Ovary (tissue), 9 donors: ENCODE data around the gene IL23R. TPM values are rescaled to one million over a fixed set of nuclear protein-coding genes. Genes with fewer than 3 reads are reported as not detected.

ENCODE experiments used
- DNase-seq, 5 donors: peaks; one replicate each; pipeline ENCODE4 v3.0.0-alpha.2; 2019 to 2020
- H3K27ac ChIP-seq, 2 donors: fragments of 200-600 bp; one replicate each; pipeline versions ENCODE4 v1.5.1 to v1.8.0; 2019 to 2022
- H3K27me3 ChIP-seq: fragments of 200-600 bp; one replicate; pipeline ENCODE4 v1.8.0; 2022
- H3K36me3 ChIP-seq: fragments of 200-600 bp; sonication (generic); one replicate; pipeline ENCODE4 v1.5.1; 2019
- H3K4me1 ChIP-seq: one replicate; pipeline ENCODE4 v1.8.1; 2013; ENCODE audit warnings: mild to moderate bottlenecking, moderate library complexity; ENCODE audit not compliant: insufficient read depth
- H3K4me3 ChIP-seq: fragments of 200-600 bp; sonication (generic); one replicate; pipeline ENCODE4 v1.5.1; 2017
- H3K9me3 ChIP-seq, 2 donors: fragments of 200-600 bp in 1 of 2; sonication (generic) in 1 of 2; one replicate each; pipeline versions ENCODE4 v1.5.1 to v1.8.1; 2013 to 2019; ENCODE audit warnings: mild to moderate bottlenecking in 1 of 2, moderate library complexity in 1 of 2
- CTCF ChIP-seq, 3 donors: fragments of 450-650 bp in 2 of 3; fragments of 200-600 bp in 1 of 3; IDR thresholded peaks; one replicate each; pipeline versions ENCODE4 v1.5.1 to v1.8.0; 2016 to 2022; ENCODE audit warnings: antibody characterized with exemption in 3 of 3, mild to moderate bottlenecking in 1 of 3
- EP300 ChIP-seq: sonication (generic); formaldehyde crosslinking; IDR thresholded peaks from one replicate; pipeline ENCODE4 v1.6.1; 2017; ENCODE audit warnings: antibody characterized with exemption
- POLR2A ChIP-seq: fragments of 450-650 bp; IDR thresholded peaks from one replicate; pipeline ENCODE4 v1.6.1; 2017; ENCODE audit warnings: antibody characterized with exemption, mild to moderate bottlenecking, moderate library complexity
- WGBS, 3 donors: extraction: QIAGEN DNeasy Blood & Tissue Kit in 1 of 3; methylation state at CpG; one replicate each; pipeline versions ENCODE4 v1.1.5 to v1.1.7; 2013 to 2017; 5-methylcytosine and 5-hydroxymethylcytosine counted together
- intact Hi-C, 4 donors: fragments of 100-400 bp; cut with DNase I; formaldehyde crosslinking; loops; one replicate each; pipeline versions ENCODE4 v1.11.0 to v1.15.1; 2022 to 2023
- polyA plus RNA-seq, 2 donors: library from polyadenylated mRNA; stranded (reverse); fragments of 200-250 nt in 1 of 2; fragments of 350-450 nt in 1 of 2; fragmentation: Illumina TruSeq in 1 of 2; extraction: RNeasy Lipid Tissue Mini Kit (QIAGEN cat#74804) in 1 of 2; gene quantifications; one replicate each; pipeline ENCODE4 v1.2.3, GENCODE V29; 2013 to 2014
- total RNA-seq, 7 donors: library from RNA; depleted of rRNA in 2 of 7; stranded (reverse); fragments of >200 nt in 2 of 7; fragmentation: NEBNext Ultra II Directional in 3 of 7; extraction: Animal tissue kit (Norgen Biotek cat#: 25700) in 3 of 7; gene quantifications; one replicate each; pipeline versions ENCODE4 v1.1.0 to v1.2.4, GENCODE V29; 2016 to 2023
- donor health status: DM: no; HTN: no; CAD: no; lungs with moderate emphysema.
- donor health status: DM: no; HTN: no; CAD: no.
- donor health status: Bipolar disorder and iron deficiency.
- donor health status: DM: yes; HTN: yes; CAD: no.
- donor health status: DM: no; HTN: no; CAD: no.
- donor health status: DM: yes; HTN: yes; CAD: no.

IL23R gene
- total and polyA plus RNA-seq, 9 donors, result 0.02 to 0.68 TPM; not detected in 7

DNA sequence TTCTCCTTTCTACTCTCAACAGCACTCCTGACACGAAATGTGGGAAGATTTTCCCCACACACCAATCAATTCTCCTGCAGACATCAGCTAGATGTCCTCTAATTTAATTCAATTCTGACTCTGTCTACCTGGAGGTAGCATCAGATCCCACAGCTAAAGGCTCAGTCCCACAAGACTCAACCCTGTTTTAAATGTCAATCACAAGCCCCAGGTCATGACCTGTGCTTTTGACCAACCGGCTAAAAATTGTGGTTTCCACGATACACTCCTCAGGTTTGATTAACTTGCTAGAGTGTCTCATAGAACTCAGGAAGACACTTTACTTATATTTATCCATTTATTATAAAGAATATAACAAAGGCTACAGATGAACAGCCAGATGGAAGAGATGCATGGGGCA is 27.4 kb downstream of the IL23R start:
- no peaks in the 10 kb centered on the region for H3K4me1 ChIP-seq
- H3K9me3 ChIP-seq, result no peaks in the 10 kb centered on the region
- no peak overlapping the region for H3K4me3 ChIP-seq
- no peaks in the 10 kb centered on the region for H3K36me3 ChIP-seq
- no peak for DNase-seq
- intact Hi-C loops, result no loop called here
- no peaks in the 10 kb centered on the region for H3K27me3 ChIP-seq
- no peak overlapping the region for H3K27ac ChIP-seq
- 54 to 58% (median 54%) methylated on average over 3 of the region's 3 CpGs for WGBS, 3 donors
- TF ChIP-seq POLR2A (no peak), CTCF (IDR thresholded peaks at IDR 0.05) (no peak), EP300 (no peak)

DNA sequence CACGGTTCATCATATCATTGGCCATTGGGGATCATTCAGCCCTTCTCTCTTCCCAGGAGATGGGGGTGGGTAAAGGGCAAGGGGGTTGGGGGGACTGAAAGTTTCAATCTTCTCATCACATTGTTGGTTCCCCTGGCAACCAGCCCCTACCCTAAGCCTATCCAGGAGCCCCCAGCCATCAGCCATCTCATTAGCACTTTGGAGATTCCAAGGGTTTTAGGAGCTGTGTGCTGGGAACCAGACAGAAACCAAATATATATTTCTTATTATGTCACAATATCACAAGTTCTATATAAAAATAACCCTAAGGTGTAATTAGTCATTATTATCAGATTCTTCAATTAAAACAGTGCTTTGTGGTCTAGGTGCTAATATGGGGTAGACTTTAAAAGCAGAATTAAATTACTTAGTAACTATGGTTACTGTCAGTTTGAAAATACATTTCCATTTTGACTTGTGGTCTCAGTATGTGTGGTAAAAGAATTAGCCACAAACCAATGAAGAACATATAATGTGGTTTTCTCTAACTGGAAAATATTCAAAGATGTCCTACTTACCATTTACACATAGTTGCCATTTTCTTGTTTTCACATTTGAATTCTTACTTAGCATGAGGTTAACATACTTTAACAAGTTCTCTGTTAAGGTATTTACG is 28.1 kb downstream of the IL23R start:
- TF ChIP-seq EP300 (no peak), CTCF (IDR thresholded peaks at IDR 0.05) (no peak)
- intact Hi-C loops, result no loop called here

GRCh38 chr1:67200755-67201154 is 34.5 kb downstream of the IL23R start:
- no peak overlapping the region for H3K4me3 ChIP-seq
- no peaks in the 10 kb centered on the region for H3K27me3 ChIP-seq
- WGBS, 3 donors, result 87 to 93% (median 87%) methylated on average over 3 of the region's 3 CpGs
- no peak for DNase-seq
- no peak overlapping the region for H3K27ac ChIP-seq
- TF ChIP-seq EP300 (no peak), CTCF (IDR thresholded peaks at IDR 0.05) (no peak), POLR2A (no peak)
- no peaks in the 10 kb centered on the region for H3K4me1 ChIP-seq
- no peaks in the 10 kb centered on the region for H3K36me3 ChIP-seq
- intact Hi-C loops, result no loop called here
- H3K9me3 ChIP-seq, result no peaks in the 10 kb centered on the region

More for the DNA sequence above, 28.1 kb downstream of the IL23R start:
- Histone ChIP-seq H3K36me3 (no peaks in the 10 kb centered on the region), H3K4me1 (no peaks in the 10 kb centered on the region), H3K27me3 (no peaks in the 10 kb centered on the region), H3K4me3 (no peak overlapping the region), H3K9me3 (no peaks in the 10 kb centered on the region), H3K27ac (no peak overlapping the region)
- WGBS, 3 donors, result 82 to 91% (median 84%) methylated on average over 2 of the region's 2 CpGs
- DNase-seq, result no peak

DNA sequence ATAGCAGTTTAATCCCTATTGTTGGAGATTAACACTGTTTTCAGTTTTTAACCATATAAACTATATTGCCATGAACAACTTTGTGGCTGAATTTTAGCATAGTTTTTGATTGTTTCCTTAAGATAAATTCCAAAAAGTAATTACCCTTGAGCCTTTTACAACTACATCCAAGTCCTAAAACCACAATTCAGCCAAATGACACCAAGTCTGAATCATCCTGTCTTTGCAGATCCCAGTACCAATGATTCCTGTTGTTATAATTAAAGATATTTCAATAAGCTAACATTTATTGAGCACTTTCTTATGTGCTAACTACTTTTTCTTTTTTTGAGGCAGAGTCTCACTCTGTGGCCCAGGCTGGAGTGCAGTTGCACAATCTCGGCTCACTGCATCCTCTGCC is 35.6 kb downstream of the IL23R start:
- DNase-seq, result no peak
- H3K4me1 ChIP-seq, result no peaks in the 10 kb centered on the region
- H3K9me3 ChIP-seq, result no peaks in the 10 kb centered on the region
- TF ChIP-seq POLR2A (no peak), CTCF (IDR thresholded peaks at IDR 0.05) (no peak), EP300 (no peak)
- no peaks in the 10 kb centered on the region for H3K27me3 ChIP-seq
- intact Hi-C loops, result no loop called here
- no peaks in the 10 kb centered on the region for H3K36me3 ChIP-seq
- no peak overlapping the region for H3K27ac ChIP-seq
- WGBS, 3 donors, result 80 to 93% (median 85%) methylated on average over 1 of the region's 1 CpG
- H3K4me3 ChIP-seq, result no peak overlapping the region
